Measurements from ENCODE around the gene GNPAT. TPM values are rescaled to one million over a fixed set of nuclear protein-coding genes. Genes with fewer than 3 reads are reported as not detected.

Gene GNPAT
- total and polyA plus RNA-seq, 2 experiments from 2014 or later: 37.6 to 47.2 TPM

- WGBS, 2 experiments (ENCODE audit: low coverage in 1 of 2, low lambda C conversion rate in 2 of 2, missing lambda C conversion rate in 2 of 2): 49 to 50% methylated on average over 8 of the region's 8 CpGs
- H3K4me2 ChIP-seq (ENCODE audit: unreplicated experiment): no peak overlapping the region
- no peak overlapping the region for H3K4me3 ChIP-seq
- H2AFZ ChIP-seq: no peak overlapping the region
- TF ChIP-seq EZH2 (IDR thresholded peaks at IDR 0.05; ENCODE audit: insufficient read depth, poor library complexity, severe bottlenecking) (no peak), EZH2phosphoT487 (IDR thresholded peaks at IDR 0.05; ENCODE audit: insufficient read depth, low read depth) (no peak)
- H3K79me2 ChIP-seq (ENCODE audit: insufficient read depth): no peaks in the 10 kb centered on the region
- no peaks in the 10 kb centered on the region for H4K20me1 ChIP-seq (ENCODE audit: insufficient read depth)
- no peak overlapping the region for H3K27ac ChIP-seq
- no peaks in the 10 kb centered on the region for H3K9me2 ChIP-seq (ENCODE audit: insufficient read depth)
- DNase-seq: no peak
- no peaks in the 10 kb centered on the region for H3K36me3 ChIP-seq (ENCODE audit: low read depth)
- no peak overlapping the region for H3K9ac ChIP-seq
- in situ Hi-C loops (cut with MboI): loop anchor here (10.0 to 25.0 kb wide), 2 partner anchors 270 to 412 kb away; no protein-coding TSS in a partner anchor
- H3K4me1 ChIP-seq (ENCODE audit: insufficient read depth): no peaks in the 10 kb centered on the region
- H3K9me3 ChIP-seq (ENCODE audit: low read depth): no peaks in the 10 kb centered on the region
- H3F3A ChIP-seq (ENCODE audit: insufficient read depth): no peaks in the 10 kb centered on the region
- H3K27me3 ChIP-seq (replicated peaks; ENCODE audit: insufficient read depth): no peaks in the 10 kb centered on the region; the same call in 1 of the 2 replicates
These were observed 34.2 kb upstream of the GNPAT start for GRCh38 chr1:231206856-231207255.

- Histone ChIP-seq H3K9ac (no peak overlapping the region), H3F3A (ENCODE audit: insufficient read depth) (no peaks in the 10 kb centered on the region), H3K79me2 (ENCODE audit: insufficient read depth) (no peaks in the 10 kb centered on the region), H4K20me1 (ENCODE audit: insufficient read depth) (no peaks in the 10 kb centered on the region), H3K4me1 (ENCODE audit: insufficient read depth) (no peaks in the 10 kb centered on the region), H3K4me3 (no peak overlapping the region), H3K27me3 (replicated peaks; ENCODE audit: insufficient read depth) (peaks cover 4% of the 10 kb centered on the region), H3K9me3 (ENCODE audit: low read depth) (no peaks in the 10 kb centered on the region), H3K4me2 (ENCODE audit: unreplicated experiment) (no peak overlapping the region), H2AFZ (no peak overlapping the region), H3K27ac (no peak overlapping the region), H3K36me3 (ENCODE audit: low read depth) (no peaks in the 10 kb centered on the region), H3K9me2 (ENCODE audit: insufficient read depth) (no peaks in the 10 kb centered on the region)
- DNase-seq: no peak
- in situ Hi-C loops (cut with MboI): loop anchor here (10.0 to 25.0 kb wide), 2 partner anchors 270 to 413 kb away; no protein-coding TSS in a partner anchor
- TF ChIP-seq EZH2phosphoT487 (IDR thresholded peaks at IDR 0.05; ENCODE audit: insufficient read depth, low read depth) (no peak), EZH2 (IDR thresholded peaks at IDR 0.05; ENCODE audit: insufficient read depth, poor library complexity, severe bottlenecking) (no peak)
- WGBS, 2 experiments (ENCODE audit: low coverage in 1 of 2, low lambda C conversion rate in 2 of 2, missing lambda C conversion rate in 2 of 2): 68 to 72% methylated on average over 3 of the region's 3 CpGs
These were observed 33.6 kb upstream of the GNPAT start for GRCh38 chr1:231207437-231207836.

- in situ Hi-C loops (cut with MboI): loop anchor here (10.0 to 25.0 kb wide), 2 partner anchors 272 to 414 kb away; no protein-coding TSS in a partner anchor
- H3K36me3 ChIP-seq (ENCODE audit: low read depth): no peaks in the 10 kb centered on the region
- H3K9ac ChIP-seq: no peak overlapping the region
- WGBS, 2 experiments (ENCODE audit: low coverage in 1 of 2, low lambda C conversion rate in 2 of 2, missing lambda C conversion rate in 2 of 2): 77 to 80% methylated on average over 13 to 14 of the region's 14 CpGs
- H3K9me3 ChIP-seq (ENCODE audit: low read depth): no peaks in the 10 kb centered on the region
- H3K27me3 ChIP-seq (replicated peaks; ENCODE audit: insufficient read depth): peaks cover 12% of the 10 kb centered on the region; the same call in 1 of the 2 replicates
- H3K4me2 ChIP-seq (ENCODE audit: unreplicated experiment): no peak overlapping the region
- H3F3A ChIP-seq (ENCODE audit: insufficient read depth): no peaks in the 10 kb centered on the region
- H4K20me1 ChIP-seq (ENCODE audit: insufficient read depth): no peaks in the 10 kb centered on the region
- H3K27ac ChIP-seq: no peak overlapping the region
- no peak overlapping the region for H2AFZ ChIP-seq
- H3K4me1 ChIP-seq (ENCODE audit: insufficient read depth): no peaks in the 10 kb centered on the region
- no peak overlapping the region for H3K4me3 ChIP-seq
- no peaks in the 10 kb centered on the region for H3K9me2 ChIP-seq (ENCODE audit: insufficient read depth)
- no peaks in the 10 kb centered on the region for H3K79me2 ChIP-seq (ENCODE audit: insufficient read depth)
- no peak for TF ChIP-seq EZH2 (IDR thresholded peaks at IDR 0.05; ENCODE audit: insufficient read depth, poor library complexity, severe bottlenecking)
- no peak for TF ChIP-seq EZH2phosphoT487 (IDR thresholded peaks at IDR 0.05; ENCODE audit: insufficient read depth, low read depth)
- no peak for DNase-seq
These were observed 32.0 kb upstream of the GNPAT start for GRCh38 chr1:231208980-231209379.

GRCh38 chr1:231209531-231209930, 31.5 kb upstream of the GNPAT start:
- no peaks in the 10 kb centered on the region for H4K20me1 ChIP-seq (ENCODE audit: insufficient read depth)
- no peak for DNase-seq
- no peaks in the 10 kb centered on the region for H3K9me3 ChIP-seq (ENCODE audit: low read depth)
- no peaks in the 10 kb centered on the region for H3K9me2 ChIP-seq (ENCODE audit: insufficient read depth)
- no peak overlapping the region for H3K4me2 ChIP-seq (ENCODE audit: unreplicated experiment)
- no peaks in the 10 kb centered on the region for H3K36me3 ChIP-seq (ENCODE audit: low read depth)
- H3K79me2 ChIP-seq (ENCODE audit: insufficient read depth): no peaks in the 10 kb centered on the region
- no peak overlapping the region for H3K4me3 ChIP-seq
- no peak overlapping the region for H2AFZ ChIP-seq
- peaks cover 12% of the 10 kb centered on the region; the same call in 1 of the 2 replicates for H3K27me3 ChIP-seq (replicated peaks; ENCODE audit: insufficient read depth)
- no peaks in the 10 kb centered on the region for H3F3A ChIP-seq (ENCODE audit: insufficient read depth)
- WGBS, 2 experiments (ENCODE audit: low coverage in 1 of 2, low lambda C conversion rate in 2 of 2, missing lambda C conversion rate in 2 of 2): 49 to 56% methylated on average over 5 of the region's 5 CpGs
- no peak overlapping the region for H3K27ac ChIP-seq
- TF ChIP-seq EZH2phosphoT487 (IDR thresholded peaks at IDR 0.05; ENCODE audit: insufficient read depth, low read depth): no peak
- no peak overlapping the region for H3K9ac ChIP-seq
- in situ Hi-C loops (cut with MboI): loop anchor here (10.0 to 25.0 kb wide), 2 partner anchors 272 to 415 kb away; no protein-coding TSS in a partner anchor
- H3K4me1 ChIP-seq (ENCODE audit: insufficient read depth): no peaks in the 10 kb centered on the region
